WTC11 (cell line): ENCODE results near the gene ADCY2.

ENCODE experiments used
- ATF3 ChIP-seq: sonication (generic); formaldehyde crosslinking; conservative IDR thresholded peaks from 2 replicates; pipeline ENCODE4 v1.8.1; 2022; ENCODE audit warnings: mild to moderate bottlenecking, missing genetic modification reagents
- CTCF ChIP-seq: fragments of 200-600 bp; IDR thresholded peaks from 2 replicates; pipeline ENCODE4 v1.8.0; 2022; ENCODE audit warnings: antibody characterized with exemption
- NFYB ChIP-seq: sonication (generic); formaldehyde crosslinking; conservative IDR thresholded peaks from 2 replicates; pipeline ENCODE4 v1.8.0; 2022; ENCODE audit warnings: low read depth, missing genetic modification reagents
- TEAD4 ChIP-seq: sonication (generic); formaldehyde crosslinking; IDR thresholded peaks from 2 replicates; pipeline ENCODE4 v1.8.0; 2022; ENCODE audit warnings: mild to moderate bottlenecking, missing genetic modification reagents
- ZNF138 ChIP-seq: sonication (generic); formaldehyde crosslinking; conservative IDR thresholded peaks from 2 replicates; pipeline ENCODE4 v1.8.1; 2022; ENCODE audit warnings: mild to moderate bottlenecking, moderate library complexity, missing genetic modification reagents
- ZNF512 ChIP-seq: sonication (generic); formaldehyde crosslinking; IDR thresholded peaks from 2 replicates; pipeline ENCODE4 v1.8.1; 2022; ENCODE audit warnings: missing genetic modification reagents, borderline replicate concordance
- ZNF671 ChIP-seq: fragments of 250-450 bp; sonication (Bioruptor Pico); IDR thresholded peaks from 2 replicates; pipeline ENCODE4 v1.8.0; 2021; ENCODE audit warnings: mild to moderate bottlenecking
- TF ChIP-seq, protein P1 (sequence below): sonication (generic); formaldehyde crosslinking; IDR thresholded peaks from 2 replicates; pipeline ENCODE4 v1.8.0; 2022; ENCODE audit warnings: mild to moderate bottlenecking, missing genetic modification reagents
- TF ChIP-seq, protein P2 (sequence below): sonication (generic); formaldehyde crosslinking; IDR thresholded peaks from 2 replicates; pipeline ENCODE4 v1.8.1; 2022; ENCODE audit warnings: mild to moderate bottlenecking, moderate library complexity, missing genetic modification reagents
- TF ChIP-seq, protein P3 (sequence below): sonication (generic); formaldehyde crosslinking; IDR thresholded peaks from 2 replicates; pipeline ENCODE4 v1.8.0; 2022; ENCODE audit warnings: mild to moderate bottlenecking, missing genetic modification reagents

- TF ChIP-seq CTCF (no peak), ATF3 (CRISPR knock-in tag) (no peak), NFYB (CRISPR knock-in tag) (no peak), ZNF512 (CRISPR knock-in tag) (no peak), ZNF671 (no peak), ZNF138 (CRISPR knock-in tag) (no peak), TEAD4 (no peak)
- TF ChIP-seq, protein P1, sequence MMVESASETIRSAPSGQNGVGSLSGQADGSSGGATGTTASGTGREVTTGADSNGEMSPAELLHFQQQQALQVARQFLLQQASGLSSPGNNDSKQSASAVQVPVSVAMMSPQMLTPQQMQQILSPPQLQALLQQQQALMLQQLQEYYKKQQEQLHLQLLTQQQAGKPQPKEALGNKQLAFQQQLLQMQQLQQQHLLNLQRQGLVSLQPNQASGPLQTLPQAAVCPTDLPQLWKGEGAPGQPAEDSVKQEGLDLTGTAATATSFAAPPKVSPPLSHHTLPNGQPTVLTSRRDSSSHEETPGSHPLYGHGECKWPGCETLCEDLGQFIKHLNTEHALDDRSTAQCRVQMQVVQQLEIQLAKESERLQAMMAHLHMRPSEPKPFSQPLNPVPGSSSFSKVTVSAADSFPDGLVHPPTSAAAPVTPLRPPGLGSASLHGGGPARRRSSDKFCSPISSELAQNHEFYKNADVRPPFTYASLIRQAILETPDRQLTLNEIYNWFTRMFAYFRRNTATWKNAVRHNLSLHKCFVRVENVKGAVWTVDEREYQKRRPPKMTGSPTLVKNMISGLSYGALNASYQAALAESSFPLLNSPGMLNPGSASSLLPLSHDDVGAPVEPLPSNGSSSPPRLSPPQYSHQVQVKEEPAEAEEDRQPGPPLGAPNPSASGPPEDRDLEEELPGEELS, result no peak
- TF ChIP-seq, protein P2, sequence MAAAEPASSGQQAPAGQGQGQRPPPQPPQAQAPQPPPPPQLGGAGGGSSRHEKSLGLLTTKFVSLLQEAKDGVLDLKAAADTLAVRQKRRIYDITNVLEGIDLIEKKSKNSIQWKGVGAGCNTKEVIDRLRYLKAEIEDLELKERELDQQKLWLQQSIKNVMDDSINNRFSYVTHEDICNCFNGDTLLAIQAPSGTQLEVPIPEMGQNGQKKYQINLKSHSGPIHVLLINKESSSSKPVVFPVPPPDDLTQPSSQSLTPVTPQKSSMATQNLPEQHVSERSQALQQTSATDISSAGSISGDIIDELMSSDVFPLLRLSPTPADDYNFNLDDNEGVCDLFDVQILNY (CRISPR knock-in tag), result no peak
- TF ChIP-seq, protein P3, sequence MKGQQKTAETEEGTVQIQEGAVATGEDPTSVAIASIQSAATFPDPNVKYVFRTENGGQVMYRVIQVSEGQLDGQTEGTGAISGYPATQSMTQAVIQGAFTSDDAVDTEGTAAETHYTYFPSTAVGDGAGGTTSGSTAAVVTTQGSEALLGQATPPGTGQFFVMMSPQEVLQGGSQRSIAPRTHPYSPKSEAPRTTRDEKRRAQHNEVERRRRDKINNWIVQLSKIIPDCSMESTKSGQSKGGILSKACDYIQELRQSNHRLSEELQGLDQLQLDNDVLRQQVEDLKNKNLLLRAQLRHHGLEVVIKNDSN, result no peak
Measured at GRCh38 chr5:7844901-7845300, 449.0 kb downstream of the ADCY2 start.
